ENCODE measurements around the gene GNB5. TPM values are rescaled to one million over a fixed set of nuclear protein-coding genes. Genes with fewer than 3 reads are reported as not detected.

Gene GNB5
- total RNA-seq, 1 experiment from 2014 or later = 23.7 TPM

- no peaks in the 10 kb centered on the region for H4K20me1 ChIP-seq (ENCODE audit: insufficient read depth, low read depth, low read length)
- no peaks in the 10 kb centered on the region for H3K4me1 ChIP-seq (ENCODE audit: low read length)
- H3K9ac ChIP-seq (ENCODE audit: low read length) = no peak overlapping the region
- no peak overlapping the region for H3K4me2 ChIP-seq (ENCODE audit: low read depth, low read length, poor library complexity, severe bottlenecking)
- DNase-seq = no peak
- H3K9me3 ChIP-seq (ENCODE audit: low read length) = no peaks in the 10 kb centered on the region
- H3K9me2 ChIP-seq (replicated peaks; ENCODE audit: insufficient read depth, low read length) = no peaks in the 10 kb centered on the region
- H3K27me3 ChIP-seq (ENCODE audit: low read length) = no peaks in the 10 kb centered on the region
- H3K36me3 ChIP-seq (ENCODE audit: insufficient read depth, low read length) = no peaks in the 10 kb centered on the region
- H3K79me2 ChIP-seq (ENCODE audit: low read length) = no peaks in the 10 kb centered on the region
- H3K27ac ChIP-seq (ENCODE audit: low read length) = no peak overlapping the region
- H2AFZ ChIP-seq (ENCODE audit: low read length) = no peak overlapping the region
- no peak overlapping the region for H3K4me3 ChIP-seq (ENCODE audit: low read length)
Observed at GRCh38 chr15:52080031-52080430, 111.2 kb downstream of the GNB5 start.

- Histone ChIP-seq H2AFZ (ENCODE audit: low read length) (no peak overlapping the region), H3K9me2 (replicated peaks; ENCODE audit: insufficient read depth, low read length) (no peaks in the 10 kb centered on the region), H3K27ac (ENCODE audit: low read length) (no peak overlapping the region), H3K9ac (ENCODE audit: low read length) (no peak overlapping the region), H3K79me2 (ENCODE audit: low read length) (no peaks in the 10 kb centered on the region), H3K4me2 (ENCODE audit: low read depth, low read length, poor library complexity, severe bottlenecking) (no peak overlapping the region), H3K4me1 (ENCODE audit: low read length) (no peaks in the 10 kb centered on the region), H3K9me3 (ENCODE audit: low read length) (no peaks in the 10 kb centered on the region), H3K27me3 (ENCODE audit: low read length) (no peaks in the 10 kb centered on the region), H4K20me1 (ENCODE audit: insufficient read depth, low read depth, low read length) (no peaks in the 10 kb centered on the region), H3K36me3 (ENCODE audit: insufficient read depth, low read length) (no peaks in the 10 kb centered on the region), H3K4me3 (ENCODE audit: low read length) (no peak overlapping the region)
- peak; percentile 93 for DNase-seq
Observed at GRCh38 chr15:52078876-52079700, 112.1 kb downstream of the GNB5 start.

GRCh38 chr15:52078197-52078875, 112.9 kb downstream of the GNB5 start:
- H4K20me1 ChIP-seq (ENCODE audit: insufficient read depth, low read depth, low read length) = no peaks in the 10 kb centered on the region
- no peaks in the 10 kb centered on the region for H3K4me1 ChIP-seq (ENCODE audit: low read length)
- H3K4me3 ChIP-seq (ENCODE audit: low read length) = no peak overlapping the region
- H3K79me2 ChIP-seq (ENCODE audit: low read length) = no peaks in the 10 kb centered on the region
- DNase-seq = no peak
- H3K9me3 ChIP-seq (ENCODE audit: low read length) = no peaks in the 10 kb centered on the region
- H3K4me2 ChIP-seq (ENCODE audit: low read depth, low read length, poor library complexity, severe bottlenecking) = no peak overlapping the region
- no peak overlapping the region for H2AFZ ChIP-seq (ENCODE audit: low read length)
- no peaks in the 10 kb centered on the region for H3K27me3 ChIP-seq (ENCODE audit: low read length)
- H3K9me2 ChIP-seq (replicated peaks; ENCODE audit: insufficient read depth, low read length) = no peaks in the 10 kb centered on the region
- no peak overlapping the region for H3K27ac ChIP-seq (ENCODE audit: low read length)
- H3K36me3 ChIP-seq (ENCODE audit: insufficient read depth, low read length) = no peaks in the 10 kb centered on the region
- H3K9ac ChIP-seq (ENCODE audit: low read length) = no peak overlapping the region

GRCh38 chr15:52076889-52077781, 114.1 kb downstream of the GNB5 start:
- Histone ChIP-seq H3K4me1 (ENCODE audit: low read length) (no peaks in the 10 kb centered on the region), H4K20me1 (ENCODE audit: insufficient read depth, low read depth, low read length) (no peaks in the 10 kb centered on the region), H3K27me3 (ENCODE audit: low read length) (no peaks in the 10 kb centered on the region), H3K4me3 (ENCODE audit: low read length) (no peak overlapping the region), H3K36me3 (ENCODE audit: insufficient read depth, low read length) (no peaks in the 10 kb centered on the region), H3K4me2 (ENCODE audit: low read depth, low read length, poor library complexity, severe bottlenecking) (no peak overlapping the region), H2AFZ (ENCODE audit: low read length) (peak overlapping the region; percentile 11; the same call in 1 of the 2 replicates), H3K9me2 (replicated peaks; ENCODE audit: insufficient read depth, low read length) (no peaks in the 10 kb centered on the region), H3K27ac (ENCODE audit: low read length) (no peak overlapping the region), H3K9ac (ENCODE audit: low read length) (no peak overlapping the region), H3K79me2 (ENCODE audit: low read length) (no peaks in the 10 kb centered on the region), H3K9me3 (ENCODE audit: low read length) (no peaks in the 10 kb centered on the region)
- no peak for DNase-seq

- H3K79me2 ChIP-seq (ENCODE audit: low read length) = no peaks in the 10 kb centered on the region
- no peak overlapping the region for H3K27ac ChIP-seq (ENCODE audit: low read length)
- no peaks in the 10 kb centered on the region for H3K4me1 ChIP-seq (ENCODE audit: low read length)
- no peaks in the 10 kb centered on the region for H3K9me2 ChIP-seq (replicated peaks; ENCODE audit: insufficient read depth, low read length)
- no peaks in the 10 kb centered on the region for H3K36me3 ChIP-seq (ENCODE audit: insufficient read depth, low read length)
- no peak overlapping the region for H2AFZ ChIP-seq (ENCODE audit: low read length)
- no peak overlapping the region for H3K9ac ChIP-seq (ENCODE audit: low read length)
- no peaks in the 10 kb centered on the region for H3K9me3 ChIP-seq (ENCODE audit: low read length)
- no peak overlapping the region for H3K4me3 ChIP-seq (ENCODE audit: low read length)
- no peak for DNase-seq
- no peaks in the 10 kb centered on the region for H3K27me3 ChIP-seq (ENCODE audit: low read length)
- H4K20me1 ChIP-seq (ENCODE audit: insufficient read depth, low read depth, low read length) = no peaks in the 10 kb centered on the region
- H3K4me2 ChIP-seq (ENCODE audit: low read depth, low read length, poor library complexity, severe bottlenecking) = no peak overlapping the region
Observed at GRCh38 chr15:52071570-52071969, 119.6 kb downstream of the GNB5 start.

GRCh38 chr15:52069559-52069958, 121.6 kb downstream of the GNB5 start:
- no peak overlapping the region for H3K4me2 ChIP-seq (ENCODE audit: low read depth, low read length, poor library complexity, severe bottlenecking)
- H3K27ac ChIP-seq (ENCODE audit: low read length) = no peak overlapping the region
- H3K4me3 ChIP-seq (ENCODE audit: low read length) = no peak overlapping the region
- H3K9me2 ChIP-seq (replicated peaks; ENCODE audit: insufficient read depth, low read length) = no peaks in the 10 kb centered on the region
- no peak overlapping the region for H3K9ac ChIP-seq (ENCODE audit: low read length)
- no peak for DNase-seq
- no peaks in the 10 kb centered on the region for H3K79me2 ChIP-seq (ENCODE audit: low read length)
- no peak overlapping the region for H2AFZ ChIP-seq (ENCODE audit: low read length)
- H3K9me3 ChIP-seq (ENCODE audit: low read length) = no peaks in the 10 kb centered on the region
- H3K36me3 ChIP-seq (ENCODE audit: insufficient read depth, low read length) = no peaks in the 10 kb centered on the region
- H3K27me3 ChIP-seq (ENCODE audit: low read length) = no peaks in the 10 kb centered on the region
- no peaks in the 10 kb centered on the region for H3K4me1 ChIP-seq (ENCODE audit: low read length)
- H4K20me1 ChIP-seq (ENCODE audit: insufficient read depth, low read depth, low read length) = no peaks in the 10 kb centered on the region

- no peaks in the 10 kb centered on the region for H3K4me1 ChIP-seq (ENCODE audit: low read length)
Observed at GRCh38 chr15:52068004-52068615, 123.1 kb downstream of the GNB5 start.

More at GRCh38 chr15:52068004-52068615, 123.1 kb downstream of the GNB5 start:
- Histone ChIP-seq H3K9me2 (replicated peaks; ENCODE audit: insufficient read depth, low read length) (no peaks in the 10 kb centered on the region), H3K4me3 (ENCODE audit: low read length) (no peak overlapping the region), H3K9me3 (ENCODE audit: low read length) (no peaks in the 10 kb centered on the region), H3K27me3 (ENCODE audit: low read length) (no peaks in the 10 kb centered on the region), H3K36me3 (ENCODE audit: insufficient read depth, low read length) (peaks cover 7% of the 10 kb centered on the region; the same call in 1 of the 2 replicates), H2AFZ (ENCODE audit: low read length) (no peak overlapping the region), H4K20me1 (ENCODE audit: insufficient read depth, low read depth, low read length) (no peaks in the 10 kb centered on the region), H3K79me2 (ENCODE audit: low read length) (no peaks in the 10 kb centered on the region), H3K4me2 (ENCODE audit: low read depth, low read length, poor library complexity, severe bottlenecking) (no peak overlapping the region), H3K9ac (ENCODE audit: low read length) (no peak overlapping the region), H3K27ac (ENCODE audit: low read length) (no peak overlapping the region)
- DNase-seq = no peak

Data from Karpas-422 (cell line).